ENCODE results near the gene SSTR5. TPM values are rescaled to one million over a fixed set of nuclear protein-coding genes. Genes with fewer than 3 reads are reported as not detected.

Gene SSTR5
- total RNA-seq, 1 donor from 2014 or later, result not detected

- Histone ChIP-seq H3K4me3 (no peak overlapping the region), H3K27me3 (peaks cover 29% of the 10 kb centered on the region), H3K27ac (no peak overlapping the region), H3K4me1 (no peaks in the 10 kb centered on the region), H3K36me3 (no peaks in the 10 kb centered on the region), H3K9me3 (no peaks in the 10 kb centered on the region)
- intact Hi-C loops (cut with DNase I), result loop anchor here (10.0 kb wide), 1 partner anchor 239 kb away; no protein-coding TSS in a partner anchor
- no peak for TF ChIP-seq CTCF (IDR thresholded peaks at IDR 0.05)
- no peak for ATAC-seq
- no peak for DNase-seq
Observed at GRCh38 chr16:1053700-1054368, 18.7 kb upstream of the SSTR5 start.

- H3K27me3 ChIP-seq, result peaks cover 23% of the 10 kb centered on the region
- peak; percentile 70 for TF ChIP-seq CTCF (IDR thresholded peaks at IDR 0.05)
- DNase-seq, result peak; percentile 78
Observed at GRCh38 chr16:1054660-1055556, 17.6 kb upstream of the SSTR5 start.

GRCh38 chr16:1055557-1055924 is 17.0 kb upstream of the SSTR5 start:
- Histone ChIP-seq H3K4me3 (no peak overlapping the region), H3K27ac (no peak overlapping the region), H3K36me3 (no peaks in the 10 kb centered on the region), H3K27me3 (peaks cover 21% of the 10 kb centered on the region), H3K4me1 (no peaks in the 10 kb centered on the region), H3K9me3 (no peaks in the 10 kb centered on the region)
- intact Hi-C loops (cut with DNase I), result loop anchor here (10.0 kb wide), 1 partner anchor 241 kb away; no protein-coding TSS in a partner anchor
- no peak for ATAC-seq
- no peak for TF ChIP-seq CTCF (IDR thresholded peaks at IDR 0.05)
- no peak for DNase-seq

More at GRCh38 chr16:1054660-1055556, 17.6 kb upstream of the SSTR5 start:
- H3K36me3 ChIP-seq, result no peaks in the 10 kb centered on the region
- no peak overlapping the region for H3K4me3 ChIP-seq
- no peaks in the 10 kb centered on the region for H3K9me3 ChIP-seq
- intact Hi-C loops (cut with DNase I), result loop anchor here (10.0 kb wide), 1 partner anchor 240 kb away; no protein-coding TSS in a partner anchor
- no peak overlapping the region for H3K27ac ChIP-seq
- no peaks in the 10 kb centered on the region for H3K4me1 ChIP-seq
- peak; percentile 67 for ATAC-seq

GRCh38 chr16:1056196-1056595 is 16.4 kb upstream of the SSTR5 start:
- no peak for TF ChIP-seq CTCF (IDR thresholded peaks at IDR 0.05)
- no peak for ATAC-seq
- H3K36me3 ChIP-seq, result no peaks in the 10 kb centered on the region
- H3K4me3 ChIP-seq, result no peak overlapping the region
- H3K27me3 ChIP-seq, result peaks cover 21% of the 10 kb centered on the region
- no peaks in the 10 kb centered on the region for H3K4me1 ChIP-seq
- DNase-seq, result no peak
- intact Hi-C loops (cut with DNase I), result loop anchor here (10.0 kb wide), 1 partner anchor 241 kb away; no protein-coding TSS in a partner anchor
- no peak overlapping the region for H3K27ac ChIP-seq
- no peaks in the 10 kb centered on the region for H3K9me3 ChIP-seq

- Histone ChIP-seq H3K27me3 (peaks cover 21% of the 10 kb centered on the region), H3K9me3 (no peaks in the 10 kb centered on the region), H3K4me3 (no peak overlapping the region), H3K27ac (no peak overlapping the region), H3K36me3 (no peaks in the 10 kb centered on the region), H3K4me1 (no peaks in the 10 kb centered on the region)
- peak; percentile 66 for TF ChIP-seq CTCF (IDR thresholded peaks at IDR 0.05)
- DNase-seq, result no peak
- intact Hi-C loops (cut with DNase I), result loop anchor here (10.0 kb wide), 1 partner anchor 243 kb away; no protein-coding TSS in a partner anchor
- ATAC-seq, result peak; percentile 50
Observed at GRCh38 chr16:1057252-1057932, 15.2 kb upstream of the SSTR5 start.
